Neural progenitor cell (in vitro differentiated cells): Measurements from ENCODE around the gene WDR37. TPM values are rescaled to one million over a fixed set of nuclear protein-coding genes. Genes with fewer than 3 reads are reported as not detected.

Experiments used
- DNase-seq: peaks from one replicate; pipeline ENCODE4 v3.0.0-alpha.2; 2016; ENCODE audit warnings: low spot score
- H2AFZ ChIP-seq: fragments of 200-600 bp; sonication (generic); replicated peaks from 2 replicates; pipeline ENCODE4 v1.6.1; 2016; ENCODE audit warnings: antibody characterized with exemption
- H3F3A ChIP-seq: fragments of 200-600 bp; sonication (generic); 2 replicates; pipeline ENCODE4 v1.6.1; 2016; ENCODE audit warnings: antibody characterized with exemption, low read depth
- H3K27ac ChIP-seq: fragments of 200-600 bp; sonication (generic); 2 replicates; pipeline ENCODE4 v1.5.1; 2016; ENCODE audit warnings: mild to moderate bottlenecking
- H3K27me3 ChIP-seq: fragments of 200-600 bp; sonication (generic); 2 replicates; pipeline ENCODE4 v1.6.1; 2016; ENCODE audit warnings: mild to moderate bottlenecking, moderate library complexity
- H3K36me3 ChIP-seq: fragments of 200-600 bp; sonication (generic); 2 replicates; pipeline ENCODE4 v1.5.1; 2016
- H3K4me1 ChIP-seq: fragments of 200-600 bp; sonication (generic); 2 replicates; pipeline ENCODE4 v1.6.1; 2016; ENCODE audit warnings: mixed run types
- H3K4me2 ChIP-seq: fragments of 200-600 bp; sonication (generic); 2 replicates; pipeline ENCODE4 v1.6.1; 2016
- H3K4me3 ChIP-seq: fragments of 200-600 bp; sonication (generic); 2 replicates; pipeline ENCODE4 v1.5.1; 2016
- H3K79me2 ChIP-seq: fragments of 200-600 bp; sonication (generic); 2 replicates; pipeline ENCODE4 v1.6.1; 2016; ENCODE audit warnings: low read depth
- H3K9ac ChIP-seq: fragments of 200-600 bp; sonication (generic); 2 replicates; pipeline ENCODE4 v1.6.1; 2016
- H3K9me3 ChIP-seq: fragments of 200-600 bp; sonication (generic); 2 replicates; pipeline ENCODE4 v1.5.1; 2016; ENCODE audit warnings: low read depth
- H4K20me1 ChIP-seq: fragments of 200-600 bp; sonication (generic); 2 replicates; pipeline ENCODE4 v1.6.1; 2016; ENCODE audit warnings: low read depth
- H3K27ac Mint-ChIP-seq: 3 replicates; pipeline ENCODE4 v1.8.0; 2021; ENCODE audit warnings: mixed read lengths
- H3K27me3 Mint-ChIP-seq: 2 replicates; pipeline ENCODE4 v1.8.0; 2022; ENCODE audit warnings: low read depth, mild to moderate bottlenecking, inconsistent platforms, moderate library complexity, mixed read lengths; ENCODE audit not compliant: insufficient read depth
- H3K36me3 Mint-ChIP-seq: 3 replicates; pipeline ENCODE4 v1.8.0; 2021; ENCODE audit warnings: mixed read lengths
- H3K4me1 Mint-ChIP-seq: 3 replicates; pipeline ENCODE4 v1.8.0; 2021; ENCODE audit warnings: mixed read lengths
- H3K4me3 Mint-ChIP-seq: 3 replicates; pipeline ENCODE4 v1.8.0; 2021; ENCODE audit warnings: mild to moderate bottlenecking, moderate library complexity, mixed read lengths
- H3K9me3 Mint-ChIP-seq: 3 replicates; pipeline ENCODE4 v1.8.0; 2020; ENCODE audit warnings: mixed read lengths
- EZH2 ChIP-seq: fragments of 200-600 bp; sonication (generic); IDR thresholded peaks from 2 replicates; pipeline ENCODE4 v1.6.1; 2017; ENCODE audit warnings: antibody characterized with exemption, mild to moderate bottlenecking, moderate library complexity
- EZH2phosphoT487 ChIP-seq: fragments of 200-600 bp; sonication (generic); IDR thresholded peaks from 2 replicates; pipeline ENCODE4 v1.6.1; 2017; ENCODE audit warnings: antibody characterized with exemption
- total RNA-seq: library from RNA; depleted of rRNA; stranded (reverse); fragments of >200 nt; gene quantifications from 2 replicates; pipeline ENCODE4 v1.2.3, GENCODE V29; 2015; ENCODE audit warnings: low replicate concordance
- TF ChIP-seq, protein P1 (sequence below): fragments of 200-600 bp; sonication (generic); IDR thresholded peaks from 2 replicates; pipeline ENCODE4 v1.5.1; 2017; ENCODE audit warnings: antibody characterized with exemption, mild to moderate bottlenecking

Gene WDR37
- total RNA-seq, 1 donor from 2014 or later: 14.7 TPM

DNA sequence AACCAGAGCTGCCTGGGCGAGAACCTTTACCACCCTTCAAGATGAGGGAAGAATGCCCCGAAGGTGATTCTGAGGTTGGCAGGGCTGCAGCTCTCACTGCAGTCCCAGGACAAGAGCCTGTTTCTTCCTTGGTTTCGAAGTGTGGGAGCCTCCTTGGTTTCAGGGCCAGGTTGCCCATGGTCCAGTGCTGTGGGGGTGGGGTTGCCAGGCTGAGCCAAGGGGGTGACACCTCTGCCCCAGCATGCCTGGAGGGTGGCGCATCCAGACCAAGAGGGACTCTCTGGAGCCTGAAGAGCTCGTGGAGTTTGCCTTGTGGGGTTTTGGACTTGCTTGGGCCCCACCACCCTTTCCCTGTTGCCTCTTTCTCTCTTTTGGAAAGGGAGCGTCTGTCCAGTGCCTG is 41.3 kb downstream of the WDR37 start:
- Histone ChIP-seq H3K79me2 (no peaks in the 10 kb centered on the region), H3F3A (peaks cover 4% of the 10 kb centered on the region), H3K4me1 (no peaks in the 10 kb centered on the region), H3K9me3 (no peaks in the 10 kb centered on the region), H3K36me3 (no peaks in the 10 kb centered on the region), H2AFZ (no peak overlapping the region), H3K27me3 (no peaks in the 10 kb centered on the region), H3K27ac (no peak overlapping the region), H3K4me3 (no peak overlapping the region), H3K4me2 (no peak overlapping the region), H4K20me1 (no peaks in the 10 kb centered on the region), H3K9ac (no peak overlapping the region)
- TF ChIP-seq, protein P1, sequence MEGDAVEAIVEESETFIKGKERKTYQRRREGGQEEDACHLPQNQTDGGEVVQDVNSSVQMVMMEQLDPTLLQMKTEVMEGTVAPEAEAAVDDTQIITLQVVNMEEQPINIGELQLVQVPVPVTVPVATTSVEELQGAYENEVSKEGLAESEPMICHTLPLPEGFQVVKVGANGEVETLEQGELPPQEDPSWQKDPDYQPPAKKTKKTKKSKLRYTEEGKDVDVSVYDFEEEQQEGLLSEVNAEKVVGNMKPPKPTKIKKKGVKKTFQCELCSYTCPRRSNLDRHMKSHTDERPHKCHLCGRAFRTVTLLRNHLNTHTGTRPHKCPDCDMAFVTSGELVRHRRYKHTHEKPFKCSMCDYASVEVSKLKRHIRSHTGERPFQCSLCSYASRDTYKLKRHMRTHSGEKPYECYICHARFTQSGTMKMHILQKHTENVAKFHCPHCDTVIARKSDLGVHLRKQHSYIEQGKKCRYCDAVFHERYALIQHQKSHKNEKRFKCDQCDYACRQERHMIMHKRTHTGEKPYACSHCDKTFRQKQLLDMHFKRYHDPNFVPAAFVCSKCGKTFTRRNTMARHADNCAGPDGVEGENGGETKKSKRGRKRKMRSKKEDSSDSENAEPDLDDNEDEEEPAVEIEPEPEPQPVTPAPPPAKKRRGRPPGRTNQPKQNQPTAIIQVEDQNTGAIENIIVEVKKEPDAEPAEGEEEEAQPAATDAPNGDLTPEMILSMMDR: no peak
- TF ChIP-seq EZH2 (no peak), EZH2phosphoT487 (no peak)
- no peaks in the 10 kb centered on the region for H3K9me3 Mint-ChIP-seq
- no peaks in the 10 kb centered on the region for H3K27me3 Mint-ChIP-seq
- H3K36me3 Mint-ChIP-seq: peaks cover 21% of the 10 kb centered on the region
- H3K27ac Mint-ChIP-seq: no peak overlapping the region
- H3K4me3 Mint-ChIP-seq: no peak overlapping the region
- no peak for DNase-seq
- peaks cover 2% of the 10 kb centered on the region for H3K4me1 Mint-ChIP-seq

DNA sequence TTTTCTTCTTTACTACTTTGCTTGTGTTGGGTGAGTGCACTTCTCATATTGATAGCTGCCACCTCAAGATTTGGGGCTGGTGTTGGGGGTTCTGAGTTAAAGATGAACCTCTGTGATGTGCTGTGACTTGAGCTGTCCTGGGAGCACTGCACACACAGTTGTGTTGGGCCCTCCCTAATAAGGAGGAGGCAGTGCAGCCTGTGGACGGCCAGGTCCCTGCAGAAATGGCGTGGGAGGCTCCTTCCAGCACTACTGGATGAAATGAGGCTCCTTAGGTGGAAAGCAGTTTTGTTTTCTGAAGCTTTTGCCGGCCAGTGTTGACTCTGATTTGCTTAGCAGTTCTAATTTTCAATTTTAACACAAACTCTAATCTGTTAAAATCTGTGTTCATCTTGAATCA is 44.0 kb downstream of the WDR37 start:
- no peaks in the 10 kb centered on the region for H3K9me3 ChIP-seq
- H3K36me3 ChIP-seq: no peaks in the 10 kb centered on the region

DNA sequence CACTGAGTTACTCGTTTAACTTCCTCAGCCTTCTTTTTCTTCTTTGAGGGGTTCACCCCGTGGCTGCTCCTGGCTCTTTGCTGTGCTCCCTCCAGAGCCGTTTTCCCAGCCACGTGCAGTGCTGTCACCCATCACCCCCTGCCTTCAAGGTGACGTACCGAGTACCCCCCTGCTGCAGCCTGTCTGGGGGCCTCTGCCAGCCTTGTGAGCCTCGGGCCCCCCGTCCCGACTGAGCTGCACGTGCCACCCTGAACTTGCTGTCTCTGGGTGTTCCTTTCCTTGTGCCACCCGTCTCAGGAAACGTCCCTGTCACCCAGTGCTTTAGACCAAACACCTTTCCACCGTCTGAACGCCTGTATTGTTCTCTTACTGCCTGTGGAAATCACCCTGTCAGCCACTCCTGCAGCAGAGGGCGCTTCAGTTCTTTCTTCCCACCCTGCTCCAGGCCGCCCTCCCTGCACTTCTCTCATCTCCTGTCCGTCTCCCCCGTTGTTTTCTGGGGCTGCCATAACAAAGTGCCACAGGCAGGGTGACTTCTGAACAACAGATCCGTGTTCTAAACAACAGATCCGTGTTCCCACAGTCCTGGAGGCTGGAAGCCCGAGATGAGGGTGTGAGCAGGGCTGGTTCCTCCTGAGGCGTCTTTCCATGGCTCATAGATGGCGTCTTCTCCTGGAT is 44.6 kb downstream of the WDR37 start:
- H3K27me3 ChIP-seq: no peaks in the 10 kb centered on the region
- no peak overlapping the region for H3K4me2 ChIP-seq
- no peak overlapping the region for H3K4me3 ChIP-seq
- Mint-ChIP-seq H3K9me3 (no peaks in the 10 kb centered on the region), H3K27me3 (no peaks in the 10 kb centered on the region), H3K27ac (peak overlapping the region; percentile 34), H3K36me3 (peaks cover 33% of the 10 kb centered on the region), H3K4me3 (no peak overlapping the region), H3K4me1 (peaks cover 2% of the 10 kb centered on the region)
- no peaks in the 10 kb centered on the region for H3K9me3 ChIP-seq
- no peaks in the 10 kb centered on the region for H3K36me3 ChIP-seq
- no peaks in the 10 kb centered on the region for H3K79me2 ChIP-seq
- H4K20me1 ChIP-seq: no peaks in the 10 kb centered on the region
- no peak overlapping the region for H2AFZ ChIP-seq
- H3K4me1 ChIP-seq: no peaks in the 10 kb centered on the region
- no peak for TF ChIP-seq EZH2phosphoT487
- TF ChIP-seq, protein P1: peak; percentile 63
- no peak for TF ChIP-seq EZH2
- peak; percentile 65 for DNase-seq
- H3F3A ChIP-seq: peaks cover 4% of the 10 kb centered on the region
- H3K9ac ChIP-seq: no peak overlapping the region
- H3K27ac ChIP-seq: no peak overlapping the region

More for the DNA sequence above, 44.0 kb downstream of the WDR37 start:
- Histone ChIP-seq H3K79me2 (no peaks in the 10 kb centered on the region), H3K27me3 (no peaks in the 10 kb centered on the region), H3K4me3 (no peak overlapping the region), H3K4me1 (no peaks in the 10 kb centered on the region), H3K27ac (no peak overlapping the region), H3K4me2 (no peak overlapping the region), H2AFZ (no peak overlapping the region), H4K20me1 (no peaks in the 10 kb centered on the region), H3F3A (peaks cover 4% of the 10 kb centered on the region), H3K9ac (no peak overlapping the region)
- H3K36me3 Mint-ChIP-seq: peaks cover 31% of the 10 kb centered on the region
- H3K4me3 Mint-ChIP-seq: no peak overlapping the region
- TF ChIP-seq, protein P1: no peak
- TF ChIP-seq EZH2phosphoT487 (no peak), EZH2 (no peak)
- H3K27me3 Mint-ChIP-seq: no peaks in the 10 kb centered on the region
- no peaks in the 10 kb centered on the region for H3K9me3 Mint-ChIP-seq
- H3K27ac Mint-ChIP-seq: no peak overlapping the region
- no peak for DNase-seq
- peaks cover 2% of the 10 kb centered on the region for H3K4me1 Mint-ChIP-seq
